K562 (cell line): ENCODE results near the gene GRIA2.

Experiments
- CTCF ChIP-seq, 3 experiments: IDR thresholded peaks in 2 of 3; conservative IDR thresholded peaks in 1 of 3; 2 replicates each; pipeline ENCODE4 v1.5.1; 2011 to 2012; ENCODE audit warnings: low read length in 3 of 3, mild to moderate bottlenecking in 3 of 3, control low read depth in 2 of 3, improper control_type of control experiment in 1 of 3, inconsistent platforms in 1 of 3, low read depth in 1 of 3, mixed read lengths in 1 of 3, moderate library complexity in 1 of 3; ENCODE audit not compliant: insufficient read depth in 2 of 3
- EP300 ChIP-seq: IDR thresholded peaks from 2 replicates; pipeline ENCODE4 v1.6.1; 2012; ENCODE audit warnings: low read length, improper control_type of control experiment
- HNRNPK ChIP-seq: fragments of 200-400 bp; formaldehyde crosslinking; IDR thresholded peaks from one replicate; pipeline ENCODE4 v1.6.1; 2018; ENCODE audit warnings: mild to moderate bottlenecking, low read depth, low read length; ENCODE audit not compliant: poor library complexity, severe bottlenecking
- IFI16 ChIP-seq: fragments of 250-450 bp; sonication (Bioruptor Pico); IDR thresholded peaks from 2 replicates; pipeline ENCODE4 v2.1.2; 2022; ENCODE audit warnings: mild to moderate bottlenecking, inconsistent platforms
- L3MBTL2 ChIP-seq: fragments of 450-650 bp; IDR thresholded peaks from 2 replicates; pipeline ENCODE4 v1.6.1; 2016; ENCODE audit warnings: mild to moderate bottlenecking, moderate library complexity
- POLR2AphosphoS5 ChIP-seq: IDR thresholded peaks from 2 replicates; pipeline ENCODE4 v1.6.1; 2011; ENCODE audit warnings: mild to moderate bottlenecking, low read depth, low read length, moderate library complexity; ENCODE audit not compliant: control insufficient read depth, insufficient read depth
- SP1 ChIP-seq: sonication (generic); formaldehyde crosslinking; IDR thresholded peaks from 2 replicates; pipeline ENCODE4 v1.8.1; 2022; ENCODE audit warnings: mild to moderate bottlenecking, missing genetic modification reagents
- SREBF2 ChIP-seq: sonication (generic); formaldehyde crosslinking; IDR thresholded peaks from 2 replicates; pipeline ENCODE4 v1.4.0; 2020; ENCODE audit warnings: mild to moderate bottlenecking, missing genetic modification reagents
- ZNF77 ChIP-seq: fragments of 250-450 bp; sonication (Bioruptor Pico); IDR thresholded peaks from 2 replicates; pipeline ENCODE4 v1.5.0; 2020
- TF ChIP-seq, protein P1 (sequence below): sonication (generic); formaldehyde crosslinking; IDR thresholded peaks from 2 replicates; pipeline ENCODE4 v1.8.1; 2023; ENCODE audit warnings: mild to moderate bottlenecking, missing genetic modification reagents, moderate library complexity
- TF ChIP-seq, protein P2 (sequence below): fragments of 450-650 bp; IDR thresholded peaks from 2 replicates; pipeline ENCODE4 v1.6.1; 2016; ENCODE audit warnings: low read depth

DNA sequence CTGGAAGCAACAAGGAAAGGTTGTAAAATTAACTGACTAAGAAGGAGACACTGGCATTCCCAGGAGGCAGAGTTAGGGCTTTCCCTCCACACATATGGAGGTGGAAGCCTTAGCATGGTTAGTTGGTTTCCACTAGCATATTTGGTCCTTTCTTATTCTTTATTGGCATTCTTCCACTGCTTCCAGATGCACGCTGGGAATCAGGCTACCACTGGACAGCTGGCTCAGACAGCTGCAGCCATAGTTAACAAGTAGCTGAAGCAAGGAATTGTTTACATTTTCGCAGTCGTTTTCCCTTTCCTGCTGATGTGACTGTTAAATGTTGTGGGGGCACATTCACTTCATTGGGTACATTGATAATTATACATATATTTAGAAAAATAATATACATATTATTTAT lies 169.2 kb downstream of the GRIA2 start:
- TF ChIP-seq ZNF77 (CRISPR knock-in tag) (no peak), HNRNPK (no peak), EP300 (no peak), POLR2AphosphoS5 (no peak), CTCF (IDR thresholded peaks at IDR 0.05 in 2 of 3, conservative IDR thresholded peaks at IDR 0.05 in 1 of 3; ENCODE audit: insufficient read depth in 2 of 3, low read depth in 1 of 3, low read length in 3 of 3) (no peak), SREBF2 (no peak), L3MBTL2 (no peak), IFI16 (no peak), SP1 (CRISPR knock-in tag) (no peak)
- TF ChIP-seq, protein P1, sequence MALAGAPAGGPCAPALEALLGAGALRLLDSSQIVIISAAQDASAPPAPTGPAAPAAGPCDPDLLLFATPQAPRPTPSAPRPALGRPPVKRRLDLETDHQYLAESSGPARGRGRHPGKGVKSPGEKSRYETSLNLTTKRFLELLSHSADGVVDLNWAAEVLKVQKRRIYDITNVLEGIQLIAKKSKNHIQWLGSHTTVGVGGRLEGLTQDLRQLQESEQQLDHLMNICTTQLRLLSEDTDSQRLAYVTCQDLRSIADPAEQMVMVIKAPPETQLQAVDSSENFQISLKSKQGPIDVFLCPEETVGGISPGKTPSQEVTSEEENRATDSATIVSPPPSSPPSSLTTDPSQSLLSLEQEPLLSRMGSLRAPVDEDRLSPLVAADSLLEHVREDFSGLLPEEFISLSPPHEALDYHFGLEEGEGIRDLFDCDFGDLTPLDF, result no peak
- TF ChIP-seq, protein P2, sequence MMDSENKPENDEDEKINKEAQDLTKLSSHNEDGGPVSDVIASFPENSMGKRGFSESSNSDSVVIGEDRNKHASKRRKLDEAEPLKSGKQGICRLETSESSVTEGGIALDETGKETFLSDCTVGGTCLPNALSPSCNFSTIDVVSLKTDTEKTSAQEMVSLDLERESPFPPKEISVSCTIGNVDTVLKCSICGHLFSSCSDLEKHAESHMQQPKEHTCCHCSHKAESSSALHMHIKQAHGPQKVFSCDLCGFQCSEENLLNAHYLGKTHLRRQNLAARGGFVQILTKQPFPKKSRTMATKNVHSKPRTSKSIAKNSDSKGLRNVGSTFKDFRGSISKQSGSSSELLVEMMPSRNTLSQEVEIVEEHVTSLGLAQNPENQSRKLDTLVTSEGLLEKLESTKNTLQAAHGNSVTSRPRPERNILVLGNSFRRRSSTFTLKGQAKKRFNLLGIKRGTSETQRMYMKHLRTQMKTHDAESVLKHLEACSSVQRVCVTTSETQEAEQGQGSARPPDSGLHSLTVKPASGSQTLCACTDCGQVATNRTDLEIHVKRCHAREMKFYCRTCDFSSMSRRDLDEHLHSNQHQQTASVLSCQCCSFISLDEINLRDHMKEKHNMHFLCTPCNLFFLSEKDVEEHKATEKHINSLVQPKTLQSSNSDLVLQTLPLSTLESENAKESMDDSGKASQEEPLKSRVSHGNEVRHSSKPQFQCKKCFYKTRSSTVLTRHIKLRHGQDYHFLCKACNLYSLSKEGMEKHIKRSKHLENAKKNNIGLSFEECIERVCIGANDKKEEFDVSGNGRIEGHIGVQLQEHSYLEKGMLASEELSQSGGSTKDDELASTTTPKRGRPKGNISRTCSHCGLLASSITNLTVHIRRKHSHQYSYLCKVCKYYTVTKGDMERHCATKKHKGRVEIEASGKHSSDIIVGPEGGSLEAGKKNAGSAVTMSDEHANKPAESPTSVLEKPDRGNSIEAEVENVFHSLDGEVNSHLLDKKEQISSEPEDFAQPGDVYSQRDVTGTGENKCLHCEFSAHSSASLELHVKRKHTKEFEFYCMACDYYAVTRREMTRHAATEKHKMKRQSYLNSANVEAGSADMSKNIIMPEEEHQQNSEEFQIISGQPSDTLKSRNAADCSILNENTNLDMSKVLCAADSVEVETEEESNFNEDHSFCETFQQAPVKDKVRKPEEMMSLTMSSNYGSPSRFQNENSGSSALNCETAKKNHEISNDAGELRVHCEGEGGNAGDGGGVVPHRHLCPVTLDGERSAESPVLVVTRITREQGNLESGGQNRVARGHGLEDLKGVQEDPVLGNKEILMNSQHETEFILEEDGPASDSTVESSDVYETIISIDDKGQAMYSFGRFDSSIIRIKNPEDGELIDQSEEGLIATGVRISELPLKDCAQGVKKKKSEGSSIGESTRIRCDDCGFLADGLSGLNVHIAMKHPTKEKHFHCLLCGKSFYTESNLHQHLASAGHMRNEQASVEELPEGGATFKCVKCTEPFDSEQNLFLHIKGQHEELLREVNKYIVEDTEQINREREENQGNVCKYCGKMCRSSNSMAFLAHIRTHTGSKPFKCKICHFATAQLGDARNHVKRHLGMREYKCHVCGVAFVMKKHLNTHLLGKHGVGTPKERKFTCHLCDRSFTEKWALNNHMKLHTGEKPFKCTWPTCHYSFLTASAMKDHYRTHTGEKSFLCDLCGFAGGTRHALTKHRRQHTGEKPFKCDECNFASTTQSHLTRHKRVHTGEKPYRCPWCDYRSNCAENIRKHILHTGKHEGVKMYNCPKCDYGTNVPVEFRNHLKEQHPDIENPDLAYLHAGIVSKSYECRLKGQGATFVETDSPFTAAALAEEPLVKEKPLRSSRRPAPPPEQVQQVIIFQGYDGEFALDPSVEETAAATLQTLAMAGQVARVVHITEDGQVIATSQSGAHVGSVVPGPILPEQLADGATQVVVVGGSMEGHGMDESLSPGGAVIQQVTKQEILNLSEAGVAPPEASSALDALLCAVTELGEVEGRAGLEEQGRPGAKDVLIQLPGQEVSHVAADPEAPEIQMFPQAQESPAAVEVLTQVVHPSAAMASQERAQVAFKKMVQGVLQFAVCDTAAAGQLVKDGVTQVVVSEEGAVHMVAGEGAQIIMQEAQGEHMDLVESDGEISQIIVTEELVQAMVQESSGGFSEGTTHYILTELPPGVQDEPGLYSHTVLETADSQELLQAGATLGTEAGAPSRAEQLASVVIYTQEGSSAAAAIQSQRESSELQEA, result no peak
